Caco-2 (cell line): Measurements from ENCODE around the gene HADHB. TPM values are rescaled to one million over a fixed set of nuclear protein-coding genes. Genes with fewer than 3 reads are reported as not detected.
"Not testable (repeated sequence)": the region's sequence is repeated elsewhere in the genome, so short reads cannot be mapped to it uniquely, and the experiment has no call there.

Experiments used
- BruUV-seq: library from RNA; stranded (reverse); fragments of 400-500 nt; replicated peaks from 2 replicates; lab custom pipeline; 2021; lab: Mats Ljungman, UMichigan
- CTCF ChIA-PET: fragments of 300-600 bp; sonication (Branson Sonifier 250); formaldehyde crosslinking; loops from one replicate; lab custom pipeline; 2022; ENCODE audit warnings: antibody characterized with exemption; lab: Charles Lee
- POLR2A ChIA-PET: fragments of 300-600 bp; sonication (Branson Sonifier 250); formaldehyde crosslinking; loops from one replicate; lab custom pipeline; 2022; ENCODE audit warnings: antibody characterized with exemption; lab: Charles Lee
- DNase-seq, 2 experiments: peaks; one replicate each; pipeline versions ENCODE4 v3.0.0 to v3.0.0-alpha.2; 2020 to 2022
- H3K27me3 ChIP-seq: replicated peaks from 2 replicates; pipeline ENCODE4 v1.6.0; 2011; ENCODE audit warnings: low read length; ENCODE audit not compliant: control insufficient read depth, insufficient read depth
- H3K36me3 ChIP-seq: 2 replicates; pipeline ENCODE4 v1.5.1; 2011; ENCODE audit warnings: low read length; ENCODE audit not compliant: control insufficient read depth, insufficient read depth
- H3K4me1 ChIP-seq: fragments of 250-450 bp; sonication (Bioruptor Pico); 2 replicates; pipeline ENCODE4 v1.5.1; 2020; ENCODE audit warnings: mild to moderate bottlenecking
- H3K4me3 ChIP-seq: 2 replicates; pipeline ENCODE4 v1.5.1; 2011; ENCODE audit warnings: low read depth, mild to moderate bottlenecking, control low read depth, low read length
- H3K9me3 ChIP-seq: fragments of 250-450 bp; sonication (Bioruptor Pico); 2 replicates; pipeline ENCODE4 v1.5.1; 2020; ENCODE audit warnings: mild to moderate bottlenecking, moderate library complexity
- H3K27ac Mint-ChIP-seq: one replicate; pipeline ENCODE4 v1.8.0; 2022; ENCODE audit warnings: mixed read lengths; ENCODE audit not compliant: unreplicated experiment
- H3K27me3 Mint-ChIP-seq: one replicate; pipeline ENCODE4 v1.8.0; 2022; ENCODE audit warnings: mixed read lengths; ENCODE audit not compliant: insufficient read depth, unreplicated experiment
- H3K36me3 Mint-ChIP-seq: one replicate; pipeline ENCODE4 v1.8.0; 2022; ENCODE audit warnings: mild to moderate bottlenecking, mixed read lengths; ENCODE audit not compliant: insufficient read depth, unreplicated experiment
- H3K4me1 Mint-ChIP-seq: one replicate; pipeline ENCODE4 v1.8.0; 2022; ENCODE audit warnings: low read depth, mixed read lengths; ENCODE audit not compliant: unreplicated experiment
- H3K4me3 Mint-ChIP-seq: one replicate; pipeline ENCODE4 v1.8.0; 2022; ENCODE audit warnings: mild to moderate bottlenecking, moderate library complexity, mixed read lengths; ENCODE audit not compliant: unreplicated experiment
- H3K9me3 Mint-ChIP-seq: one replicate; pipeline ENCODE4 v1.8.0; 2022; ENCODE audit warnings: mixed read lengths; ENCODE audit not compliant: unreplicated experiment
- CTCF ChIP-seq, 2 experiments: fragments of 200-600 bp in 1 of 2; IDR thresholded peaks; 1 replicate in 1 of 2; 2 replicates in 1 of 2; pipeline versions ENCODE4 v1.5.1 to v1.8.0; 2011 to 2022; ENCODE audit warnings: antibody characterized with exemption in 1 of 2, control low read depth in 1 of 2, inconsistent platforms in 1 of 2, low read depth in 1 of 2, low read length in 1 of 2, mild to moderate bottlenecking in 1 of 2, moderate library complexity in 1 of 2; ENCODE audit not compliant: insufficient read depth in 1 of 2, severe bottlenecking in 1 of 2, unreplicated experiment in 1 of 2
- intact Hi-C: fragments of 100-400 bp; cut with micrococcal nuclease; formaldehyde crosslinking; loops from one replicate; pipeline ENCODE4 v1.10.0; 2022; ENCODE audit not compliant: unreplicated experiment
- total RNA-seq: library from RNA; stranded (reverse); gene quantifications from 2 replicates; pipeline ENCODE4 v1.2.3, GENCODE V29; 2022

The HADHB gene
- total RNA-seq, 1 experiment from 2014 or later, result 93.2 TPM

- no peak overlapping the region for H3K27ac Mint-ChIP-seq
- CTCF ChIA-PET, result interaction anchor here (0.8 to 1.5 kb wide), 2 partner anchors 15 to 308 kb away, joined by 3 read pairs; no protein-coding TSS in a partner anchor
- POLR2A ChIA-PET, result interaction anchor here (0.6 to 1.3 kb wide), 2 partner anchors 23 to 46 kb away, joined by 3 to 4 read pairs; partner anchors contain the start of gene SELENOI
- intact Hi-C loops, result loop anchor here (1.0 kb wide), 1 partner anchor 55 kb away; the partner anchor contains the start of genes HADHA and HADHB
- H3K4me3 Mint-ChIP-seq, result no peak overlapping the region
- no peaks in the 10 kb centered on the region for H3K27me3 ChIP-seq
- TF ChIP-seq CTCF (IDR thresholded peaks at IDR 0.05; ENCODE audit: insufficient read depth in 1 of 2, low read depth in 1 of 2, low read length in 1 of 2, severe bottlenecking in 1 of 2, unreplicated experiment in 1 of 2), result no peak
- no TSS peak for BruUV-seq
- no peaks in the 10 kb centered on the region for H3K27me3 Mint-ChIP-seq
- no peak overlapping the region; the same call in 1 of the 2 replicates for H3K4me3 ChIP-seq
- H3K36me3 ChIP-seq, result no peaks in the 10 kb centered on the region
- no peaks in the 10 kb centered on the region for H3K9me3 Mint-ChIP-seq
- peak in 1 of 2 experiments; percentile 55 for DNase-seq
- peaks cover 15% of the 10 kb centered on the region; the same call in 1 of the 2 replicates for H3K4me1 ChIP-seq
- H3K36me3 Mint-ChIP-seq, result no peaks in the 10 kb centered on the region
- no peaks in the 10 kb centered on the region; the same call in 1 of the 2 replicates for H3K9me3 ChIP-seq
- H3K4me1 Mint-ChIP-seq, result peaks cover 7% of the 10 kb centered on the region
Observed at GRCh38 chr2:26299471-26300101, 54.8 kb downstream of the HADHB start.

DNA sequence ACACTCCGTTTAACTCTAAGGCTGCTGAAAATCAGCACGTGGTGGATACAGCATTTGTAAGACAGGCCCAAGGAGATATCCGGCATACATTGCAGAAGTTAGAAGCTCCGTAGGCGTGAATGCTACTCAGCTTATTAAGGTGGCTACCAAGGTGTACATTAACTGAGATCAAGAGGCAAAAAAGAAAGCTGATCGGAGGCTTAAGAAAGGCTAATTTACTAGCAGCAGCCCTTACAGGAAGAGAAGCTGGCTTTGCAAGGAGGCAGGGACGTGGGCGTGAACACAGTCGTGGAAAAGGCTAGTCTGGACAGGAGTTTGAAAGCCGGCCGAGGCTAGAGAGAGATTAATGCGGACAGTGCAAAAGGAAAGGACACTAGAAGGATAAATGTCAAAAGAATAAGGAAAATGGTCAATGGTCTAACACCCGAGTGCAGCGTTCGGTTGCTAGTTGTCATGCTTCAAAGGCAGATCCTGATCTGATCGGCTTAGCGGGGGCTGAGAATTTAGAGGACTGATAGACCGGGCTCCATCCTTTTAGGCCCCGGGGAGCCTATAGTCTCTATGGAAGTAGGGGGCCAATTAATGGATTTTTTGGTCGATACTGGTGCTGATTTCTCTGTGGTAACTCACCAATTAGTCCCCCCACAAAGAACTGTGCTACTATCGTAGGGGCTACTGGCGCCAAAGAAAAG is 55.6 kb downstream of the HADHB start:
- Mint-ChIP-seq H3K36me3 (no peaks in the 10 kb centered on the region), H3K4me3 (no peak overlapping the region), H3K27ac (no peak overlapping the region), H3K27me3 (no peaks in the 10 kb centered on the region), H3K9me3 (no peaks in the 10 kb centered on the region), H3K4me1 (peaks cover 7% of the 10 kb centered on the region)
- H3K4me1 ChIP-seq, result peaks cover 15% of the 10 kb centered on the region; the same call in 1 of the 2 replicates
- DNase-seq, result no peak
- ChIA-PET POLR2A (interaction anchor here (0.7 to 1.3 kb wide), 2 partner anchors 45 to 56 kb away, joined by 4 read pairs; partner anchors contain the start of gene SELENOI), CTCF (interaction anchor here (0.8 to 1.5 kb wide), 2 partner anchors 14 to 309 kb away, joined by 3 read pairs; no protein-coding TSS in a partner anchor)
- H3K27me3 ChIP-seq, result no peaks in the 10 kb centered on the region
- intact Hi-C loops, result no loop called here
- BruUV-seq, result no TSS peak
- peak overlapping the region; percentile 13; the same call in 1 of the 2 replicates for H3K4me3 ChIP-seq
- no peaks in the 10 kb centered on the region for H3K36me3 ChIP-seq
- H3K9me3 ChIP-seq, result no peaks in the 10 kb centered on the region; the same call in 1 of the 2 replicates
- no peak for TF ChIP-seq CTCF (IDR thresholded peaks at IDR 0.05; ENCODE audit: insufficient read depth in 1 of 2, low read depth in 1 of 2, low read length in 1 of 2, severe bottlenecking in 1 of 2, unreplicated experiment in 1 of 2)

DNA sequence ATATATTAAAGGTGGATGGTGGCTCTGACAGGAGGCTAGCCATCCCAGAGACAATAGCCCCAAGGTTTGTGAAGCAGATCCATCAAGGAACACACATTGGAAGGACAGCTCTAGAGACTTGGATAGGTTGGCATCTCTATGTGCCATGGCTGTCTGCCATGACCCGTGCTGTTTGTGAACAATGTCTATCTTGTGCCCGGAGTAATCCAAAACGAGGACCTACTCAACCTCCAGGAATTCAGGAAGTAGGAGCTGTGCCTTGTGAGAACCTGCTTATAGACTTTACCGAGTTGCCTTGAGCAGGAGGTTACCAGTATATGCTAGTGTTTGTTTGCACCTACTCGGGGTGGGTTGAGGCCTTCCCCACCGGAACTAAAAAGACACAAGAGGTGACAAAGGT is 58.1 kb downstream of the HADHB start:
- BruUV-seq, result no TSS peak
- Mint-ChIP-seq H3K9me3 (no peaks in the 10 kb centered on the region), H3K27me3 (no peaks in the 10 kb centered on the region), H3K27ac (no peak overlapping the region), H3K36me3 (no peaks in the 10 kb centered on the region), H3K4me3 (no peak overlapping the region), H3K4me1 (no peaks in the 10 kb centered on the region)
- Histone ChIP-seq H3K9me3 (no peaks in the 10 kb centered on the region; the same call in 1 of the 2 replicates), H3K4me1 (peaks cover 15% of the 10 kb centered on the region; the same call in 1 of the 2 replicates), H3K36me3 (no peaks in the 10 kb centered on the region), H3K27me3 (no peaks in the 10 kb centered on the region), H3K4me3 (no peak overlapping the region)
- DNase-seq, result no peak
- intact Hi-C loops, result no loop called here
- POLR2A ChIA-PET, result no interaction called here
- no peak for TF ChIP-seq CTCF (IDR thresholded peaks at IDR 0.05; ENCODE audit: insufficient read depth in 1 of 2, low read depth in 1 of 2, low read length in 1 of 2, severe bottlenecking in 1 of 2, unreplicated experiment in 1 of 2)
- CTCF ChIA-PET, result no interaction called here

GRCh38 chr2:26305094-26305493 is 60.4 kb downstream of the HADHB start:
- H3K36me3 Mint-ChIP-seq, H3K9me3 ChIP-seq, H3K4me3 ChIP-seq, DNase-seq, H3K9me3 Mint-ChIP-seq, intact Hi-C loops, H3K4me1 Mint-ChIP-seq, BruUV-seq, H3K27me3 ChIP-seq, H3K27me3 Mint-ChIP-seq, H3K27ac Mint-ChIP-seq, H3K4me1 ChIP-seq, H3K36me3 ChIP-seq, H3K4me3 Mint-ChIP-seq: not testable (repeated sequence)
- ChIA-PET CTCF (interaction anchor here (0.7 kb wide), 1 partner anchor 292 kb away, joined by 5 read pairs; no protein-coding TSS in a partner anchor), POLR2A (interaction anchor here (0.5 kb wide), 2 partner anchors 60 to 680 kb away, joined by 3 to 4 read pairs; partner anchors contain the start of genes HADHA and HADHB)
